ENCODE results near the gene TMEM175. TPM values are rescaled to one million over a fixed set of nuclear protein-coding genes. Genes with fewer than 3 reads are reported as not detected.

The TMEM175 gene
- total RNA-seq, 1 experiment from 2014 or later: 20.2 TPM

GRCh38 chr4:1004557-1005485 lies 72.6 kb downstream of the TMEM175 start:
- Histone ChIP-seq H3K36me3 (ENCODE audit: low read depth) (no peaks in the 10 kb centered on the region), H4K20me1 (ENCODE audit: insufficient read depth) (no peaks in the 10 kb centered on the region), H2AFZ (no peak overlapping the region), H3K9me2 (ENCODE audit: insufficient read depth) (no peaks in the 10 kb centered on the region), H3F3A (ENCODE audit: insufficient read depth, low read depth) (peaks cover 15% of the 10 kb centered on the region; the same call in 1 of the 2 replicates), H3K9me3 (ENCODE audit: insufficient read depth, low read depth) (no peaks in the 10 kb centered on the region), H3K4me2 (no peak overlapping the region), H3K27me3 (ENCODE audit: insufficient read depth, low read depth) (peaks cover 11% of the 10 kb centered on the region; the same call in 1 of the 2 replicates), H3K4me3 (no peak overlapping the region), H3K79me2 (ENCODE audit: low read depth) (no peaks in the 10 kb centered on the region), H3K27ac (no peak overlapping the region), H3K4me1 (replicated peaks; ENCODE audit: insufficient read depth) (no peaks in the 10 kb centered on the region)
- intact Hi-C loops (cut with micrococcal nuclease; ENCODE audit: unreplicated experiment): no loop called here
- CTCF ChIA-PET: no interaction called here
- POLR2A ChIA-PET (ENCODE audit: unreplicated experiment): no interaction called here
- DNase-seq: no peak
- TF ChIP-seq EZH2 (IDR thresholded peaks at IDR 0.05; ENCODE audit: low read depth): no peak
- no TSS peak for BruUV-seq (replicated peaks)

- BruUV-seq (replicated peaks): no TSS peak
- Histone ChIP-seq H3K27me3 (ENCODE audit: insufficient read depth, low read depth) (peaks cover 11% of the 10 kb centered on the region; the same call in 1 of the 2 replicates), H3K36me3 (ENCODE audit: low read depth) (no peaks in the 10 kb centered on the region), H2AFZ (no peak overlapping the region), H3K4me3 (no peak overlapping the region), H3K79me2 (ENCODE audit: low read depth) (no peaks in the 10 kb centered on the region), H3K9me2 (ENCODE audit: insufficient read depth) (no peaks in the 10 kb centered on the region), H3F3A (ENCODE audit: insufficient read depth, low read depth) (peaks cover 27% of the 10 kb centered on the region; the same call in 1 of the 2 replicates), H3K4me1 (replicated peaks; ENCODE audit: insufficient read depth) (no peaks in the 10 kb centered on the region; the same call in 1 of the 2 replicates), H3K9me3 (ENCODE audit: insufficient read depth, low read depth) (no peaks in the 10 kb centered on the region), H3K27ac (no peak overlapping the region), H3K4me2 (no peak overlapping the region), H4K20me1 (ENCODE audit: insufficient read depth) (no peaks in the 10 kb centered on the region)
- no peak for DNase-seq
- POLR2A ChIA-PET (ENCODE audit: unreplicated experiment): no interaction called here
- CTCF ChIA-PET: no interaction called here
- TF ChIP-seq EZH2 (IDR thresholded peaks at IDR 0.05; ENCODE audit: low read depth) (no peak), CTCF (conservative IDR thresholded peaks at IDR 0.05) (no peak)
- intact Hi-C loops (cut with micrococcal nuclease; ENCODE audit: unreplicated experiment): no loop called here
Measured at GRCh38 chr4:1006856-1007255, 74.6 kb downstream of the TMEM175 start.

Other genes with a start within 250 kb of the TMEM175 start
- 8.1 and 10.7 TPM in 2 replicates for gene SLC49A3, start 243.3 kb upstream of the TMEM175 start, total RNA-seq (2021)
- gene PCGF3, start 226.6 kb upstream of the TMEM175 start, total RNA-seq (2021): 60.5 and 60.8 TPM in 2 replicates
- 2.2 and 3.9 TPM in 2 replicates for gene CPLX1, start 106.3 kb upstream of the TMEM175 start, total RNA-seq (2021)
- gene GAK, start 144 bp upstream of the TMEM175 start, total RNA-seq (2021): 114 and 138 TPM in 2 replicates
- 11.5 and 16.9 TPM in 2 replicates for gene DGKQ, start 41.1 kb downstream of the TMEM175 start, total RNA-seq (2021)
- gene IDUA, start 54.6 kb downstream of the TMEM175 start, total RNA-seq (2021): 46.6 and 74.7 TPM in 2 replicates
- gene SLC26A1, start 60.9 kb downstream of the TMEM175 start, total RNA-seq (2021): 0.53 and 1.3 TPM in 2 replicates
- gene FGFRL1, start 79.2 kb downstream of the TMEM175 start, total RNA-seq (2021): 59.5 and 61.6 TPM in 2 replicates
- gene RNF212, start 181.1 kb downstream of the TMEM175 start, total RNA-seq (2021): 4.2 and 6.6 TPM in 2 replicates
- 2.0 and 3.4 TPM in 2 replicates for gene SPON2, start 240.1 kb downstream of the TMEM175 start, total RNA-seq (2021)